GM19452 (cell line): Measurements from ENCODE around the gene CFL1.
"Not testable (repeated sequence)": the region's sequence is repeated elsewhere in the genome, so short reads cannot be mapped to it uniquely, and the experiment has no call there.

Experiments used
- ATAC-seq: cut with Tn5 transposase; IDR thresholded peaks from one replicate; pipeline ENCODE4 v1.9.1; 2021; ENCODE audit not compliant: unreplicated experiment

Gene CFL1

DNA sequence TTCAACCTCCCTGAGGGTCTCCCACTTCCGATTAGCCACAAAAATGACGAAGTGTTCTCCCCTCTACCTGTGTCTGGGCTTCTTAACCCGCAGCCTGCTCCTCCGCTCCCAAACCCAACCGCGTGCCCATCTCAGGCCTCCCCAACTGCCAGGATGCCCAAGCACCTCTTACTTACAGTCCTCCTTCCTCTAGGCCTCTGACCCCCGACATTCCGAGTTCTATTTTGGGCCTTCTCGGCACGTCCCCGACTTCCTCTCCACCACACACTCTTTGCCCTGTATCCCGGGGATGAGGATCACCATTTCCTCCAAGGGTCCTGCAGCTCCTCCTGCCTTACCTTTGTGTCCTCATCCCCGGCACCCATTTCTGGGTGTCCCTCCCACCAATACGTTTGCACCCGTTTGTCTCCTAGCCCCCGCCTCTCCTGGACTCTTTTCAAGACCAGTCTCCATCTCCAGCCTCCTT lies 1.9 kb upstream of the CFL1 start:
- ATAC-seq = no peak

DNA sequence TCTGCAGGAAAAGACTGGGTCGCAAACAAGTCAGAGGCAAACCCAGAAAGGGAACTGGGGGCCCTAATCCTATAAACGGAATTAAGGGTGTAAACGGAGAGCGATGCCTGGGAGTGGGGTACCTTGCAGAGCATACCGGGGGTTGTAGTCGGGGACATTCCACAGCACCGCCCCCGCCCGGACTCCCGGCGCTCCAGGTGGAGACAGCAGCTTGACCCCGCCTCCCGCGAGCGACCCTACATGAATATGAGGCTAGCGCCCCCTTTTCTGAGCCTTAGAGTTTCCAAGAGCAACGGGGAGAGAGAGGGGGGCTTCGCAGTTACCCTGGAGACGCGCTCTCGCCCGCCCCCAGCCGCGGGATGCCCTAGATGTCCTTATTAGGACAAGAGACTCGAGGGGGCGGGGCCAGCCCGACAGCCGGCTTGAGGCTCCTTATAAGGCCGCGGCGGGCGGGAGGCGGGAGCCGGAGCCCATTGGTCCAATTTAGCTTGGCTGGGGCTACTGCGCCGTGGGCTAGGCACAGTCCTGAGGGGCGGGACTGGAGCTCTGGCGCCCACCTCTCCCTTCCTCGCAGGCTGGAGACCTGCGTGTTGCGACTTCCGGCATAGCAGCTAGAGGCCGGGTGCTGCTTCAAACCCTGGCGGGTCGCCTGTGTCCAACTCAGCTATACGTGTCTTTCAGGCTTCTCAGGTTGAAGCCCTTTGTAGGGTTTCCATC lies 1.3 kb upstream of the CFL1 start:
- peak; percentile 50 for ATAC-seq

DNA sequence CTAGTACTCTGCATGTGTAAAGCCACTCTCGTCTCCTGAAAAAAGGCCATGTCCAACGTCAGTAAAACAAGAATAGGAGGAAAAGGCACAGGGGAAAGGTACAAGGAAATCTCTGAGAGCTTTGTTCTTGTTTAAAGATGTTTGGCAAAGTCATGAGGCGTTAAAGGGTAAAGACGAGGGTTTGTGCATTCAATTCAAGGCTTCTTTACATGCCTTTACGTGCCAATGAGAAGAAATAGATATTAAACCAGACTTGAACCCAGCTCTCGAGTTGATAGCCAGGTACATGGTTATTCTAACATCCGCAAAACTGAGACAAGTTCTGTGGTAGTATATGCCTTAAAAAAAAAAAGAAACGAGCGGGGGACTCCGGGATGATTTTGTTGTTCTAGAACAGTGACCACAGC lies 704 bp upstream of the CFL1 start:
- ATAC-seq = no peak

DNA sequence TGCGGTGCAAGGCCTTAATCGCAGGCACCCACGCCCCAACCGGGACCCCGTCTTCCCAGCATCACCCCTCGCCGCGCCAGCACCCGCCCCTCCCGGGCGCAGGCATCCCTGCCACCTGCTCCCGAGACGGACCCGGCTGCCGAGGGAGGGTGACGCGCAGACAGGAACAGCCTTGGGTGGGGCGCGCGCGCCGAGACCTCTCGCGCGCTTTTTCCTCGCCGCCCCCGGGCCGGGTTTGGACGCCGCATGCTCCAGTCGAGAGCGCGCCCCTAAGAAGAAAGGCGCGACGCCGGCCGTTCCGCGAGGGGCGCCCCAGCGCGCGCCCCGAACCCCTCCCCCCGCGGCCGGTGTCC lies 504 bp downstream of the CFL1 start:
- peak; percentile 0 for ATAC-seq

DNA sequence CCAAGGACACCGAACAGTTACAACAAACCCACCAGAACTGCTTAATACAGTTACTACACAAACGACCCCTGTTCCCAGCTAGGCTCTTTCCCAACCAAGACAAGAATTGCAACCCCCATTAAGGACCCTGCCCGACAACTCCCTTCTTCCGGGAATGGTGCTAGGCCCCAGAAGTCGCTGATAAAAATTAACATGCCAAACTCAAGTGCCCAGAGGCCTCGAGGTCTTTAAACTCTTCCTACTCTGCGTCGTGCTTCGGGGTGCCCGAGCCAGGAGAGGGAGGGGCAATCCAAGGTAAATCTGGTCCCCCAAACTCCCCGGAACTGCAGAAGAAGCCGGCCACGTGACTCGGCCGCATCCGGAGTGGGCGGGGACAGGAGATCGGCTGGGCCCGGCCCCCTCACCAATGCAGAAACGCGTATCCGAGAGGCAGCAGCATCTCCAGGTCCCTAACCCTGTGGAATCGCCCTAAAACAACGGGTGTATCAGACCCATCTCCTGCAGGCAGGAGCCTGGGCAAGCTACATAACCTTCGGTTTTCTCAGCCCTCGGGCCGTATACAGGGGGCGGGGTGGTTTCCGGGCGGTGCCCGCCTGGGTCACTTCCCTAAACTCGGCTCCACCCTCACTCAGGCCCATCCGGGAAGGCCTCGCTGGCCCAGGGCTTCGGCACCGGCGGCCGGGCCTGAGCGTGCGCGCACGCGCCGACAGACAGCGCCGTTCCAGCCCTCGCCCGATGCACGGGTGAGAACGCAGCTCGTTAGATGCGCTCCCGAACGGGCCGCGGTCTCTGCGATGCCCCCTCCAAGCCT lies 1.1 kb downstream of the CFL1 start:
- peak; percentile 27 for ATAC-seq

DNA sequence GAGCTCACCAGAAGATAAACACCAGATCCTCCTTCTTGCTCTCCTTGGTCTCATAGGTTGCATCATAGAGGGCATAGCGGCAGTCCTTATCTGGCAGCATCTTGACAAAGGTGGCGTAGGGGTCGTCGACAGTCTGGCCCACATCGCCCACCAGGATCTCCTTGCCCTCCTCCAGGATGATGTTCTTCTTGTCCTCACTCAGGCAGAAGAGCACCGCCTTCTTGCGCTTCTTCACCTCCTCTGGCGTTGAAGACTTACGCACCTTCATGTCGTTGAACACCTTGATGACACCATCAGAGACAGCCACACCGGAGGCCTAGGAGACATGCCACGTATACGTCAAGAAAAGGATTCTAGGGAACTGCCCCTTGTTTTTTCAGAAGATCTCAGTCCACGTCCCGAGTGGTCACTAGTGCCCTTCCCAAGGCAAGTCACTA lies 2.0 kb downstream of the CFL1 start:
- no peak for ATAC-seq

DNA sequence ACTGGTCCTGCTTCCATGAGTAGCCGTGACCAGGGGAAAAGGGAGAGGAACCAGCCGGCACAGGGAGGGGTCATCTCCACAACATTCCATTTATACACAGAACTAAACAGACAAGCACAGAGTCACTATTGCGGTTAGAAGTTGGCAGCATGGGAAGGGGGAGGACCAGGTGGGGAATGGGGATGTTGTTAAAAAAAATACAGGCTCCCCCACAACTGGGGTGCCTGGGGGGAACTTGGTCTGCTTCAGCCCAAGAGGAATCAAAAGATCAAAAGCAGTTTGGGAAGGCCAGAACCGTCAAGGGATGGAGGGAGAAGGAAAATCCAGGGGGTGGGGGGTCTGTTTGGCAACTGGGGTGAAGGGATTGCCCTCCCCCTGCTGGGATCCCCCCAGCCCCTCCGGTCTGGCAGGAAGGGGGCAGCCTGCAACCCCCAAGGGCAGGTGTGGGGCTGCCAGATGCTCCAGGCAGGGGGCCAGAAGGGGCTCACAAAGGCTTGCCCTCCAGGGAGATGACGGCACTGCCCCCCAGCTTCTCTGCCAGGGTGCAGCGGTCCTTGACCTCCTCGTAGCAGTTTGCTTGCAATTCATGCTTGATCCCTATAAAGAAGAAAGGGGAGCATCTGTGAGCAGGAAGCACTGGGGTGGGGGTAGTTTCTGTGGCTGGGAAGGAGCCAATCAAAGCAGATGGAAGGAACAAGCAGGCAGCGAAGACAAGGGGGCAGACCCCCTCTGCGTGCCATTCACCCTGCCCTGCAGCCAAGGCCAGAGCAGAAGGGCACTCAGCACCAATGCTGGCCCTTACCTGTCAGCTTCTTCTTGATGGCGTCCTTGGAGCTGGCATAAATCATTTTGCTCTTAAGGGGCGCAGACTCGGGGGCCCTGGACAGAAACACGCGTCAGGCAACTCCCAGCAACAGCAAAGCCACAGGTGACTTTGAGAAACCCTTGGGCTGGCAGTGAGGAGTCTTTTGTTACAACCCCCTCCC lies 2.8 kb downstream of the CFL1 start:
- no peak for ATAC-seq

DNA sequence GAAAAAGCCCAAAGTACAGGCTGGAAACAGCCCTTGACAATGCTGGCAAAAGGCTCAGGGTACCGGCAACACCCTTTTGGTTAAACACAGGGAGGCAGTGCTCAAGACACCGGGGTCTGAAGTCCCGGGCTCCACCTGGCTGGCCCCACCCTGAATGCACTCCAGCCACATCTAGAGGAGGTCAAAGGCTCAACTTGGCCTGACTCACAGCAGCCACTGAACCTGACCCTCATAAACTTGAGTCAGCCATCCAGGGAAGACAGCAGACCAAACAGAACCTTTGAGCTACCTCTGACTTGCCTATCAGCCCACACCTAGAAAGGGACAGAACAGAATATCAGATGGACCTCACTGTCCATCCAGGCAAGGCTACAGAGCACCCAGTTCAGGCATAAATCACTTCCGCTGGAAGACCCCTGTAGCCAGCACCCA lies 3.8 kb downstream of the CFL1 start:
- no peak for ATAC-seq

DNA sequence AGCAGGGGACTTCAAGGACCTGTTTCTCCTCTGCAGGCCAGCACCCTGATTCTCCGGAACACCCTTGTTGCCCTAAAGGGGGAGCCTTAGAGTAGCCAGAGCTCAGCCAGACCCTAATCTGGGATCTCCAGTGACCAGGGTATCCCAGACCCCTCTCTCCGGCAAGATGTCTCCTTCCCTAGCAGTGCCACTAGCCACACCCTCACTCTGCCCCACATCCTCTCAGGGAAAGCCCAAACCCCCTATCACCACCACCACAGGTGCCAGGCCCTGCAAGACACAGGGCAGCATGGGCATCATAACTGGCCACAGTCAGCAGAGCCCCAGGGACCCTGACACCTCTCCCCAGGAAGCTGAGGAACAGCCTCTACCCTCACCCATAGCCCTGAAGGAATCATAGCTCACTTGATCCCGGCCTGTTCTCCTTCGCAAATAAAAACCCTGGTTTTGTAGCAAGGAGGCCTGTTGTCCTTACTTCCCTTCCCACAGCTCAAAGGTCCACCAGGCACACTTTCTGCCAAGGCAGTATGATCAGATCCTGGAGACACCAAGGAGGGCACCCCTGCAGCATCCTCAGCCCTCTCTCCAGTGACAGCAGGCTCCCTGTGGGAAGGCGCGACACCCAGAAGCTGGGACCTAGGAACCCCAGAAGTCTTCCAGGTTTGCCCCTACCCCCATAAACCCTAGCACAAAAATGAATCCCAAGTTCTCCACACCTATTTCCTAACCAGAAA lies 4.6 kb downstream of the CFL1 start:
- ATAC-seq = no peak

DNA sequence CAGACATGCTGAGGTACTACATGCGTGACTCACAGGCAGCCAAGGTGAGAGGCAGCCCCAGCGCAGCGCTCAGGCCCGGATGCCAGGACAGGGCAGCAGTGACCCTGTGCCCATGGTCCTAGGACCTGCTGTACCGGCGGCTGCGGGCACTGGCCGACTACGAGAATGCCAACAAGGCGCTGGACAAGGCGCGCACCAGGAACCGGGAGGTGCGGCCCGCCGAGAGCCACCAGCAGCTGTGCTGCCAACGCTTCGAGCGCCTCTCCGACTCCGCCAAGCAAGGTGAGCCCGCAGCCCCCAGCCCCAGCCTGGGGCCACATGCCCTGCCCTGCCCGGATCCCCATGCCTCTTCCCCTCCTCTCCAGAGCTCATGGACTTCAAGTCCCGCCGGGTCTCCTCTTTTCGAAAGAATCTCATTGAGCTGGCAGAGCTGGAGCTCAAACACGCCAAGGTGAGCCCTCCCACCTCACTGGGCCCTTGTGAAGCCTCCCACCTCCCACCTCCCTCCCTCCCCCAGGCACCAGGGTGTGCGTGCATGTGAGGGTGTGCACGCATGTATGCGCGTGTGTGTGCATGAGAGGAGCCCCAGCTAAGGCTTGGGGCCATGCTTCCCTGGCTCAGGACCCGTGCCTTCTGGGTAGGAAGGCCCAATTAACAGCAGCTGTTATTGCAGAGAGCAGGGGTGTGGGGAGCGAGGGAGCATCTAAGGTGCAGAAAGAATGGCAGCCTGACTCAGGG lies 5.3 kb downstream of the CFL1 start:
- no peak for ATAC-seq

DNA sequence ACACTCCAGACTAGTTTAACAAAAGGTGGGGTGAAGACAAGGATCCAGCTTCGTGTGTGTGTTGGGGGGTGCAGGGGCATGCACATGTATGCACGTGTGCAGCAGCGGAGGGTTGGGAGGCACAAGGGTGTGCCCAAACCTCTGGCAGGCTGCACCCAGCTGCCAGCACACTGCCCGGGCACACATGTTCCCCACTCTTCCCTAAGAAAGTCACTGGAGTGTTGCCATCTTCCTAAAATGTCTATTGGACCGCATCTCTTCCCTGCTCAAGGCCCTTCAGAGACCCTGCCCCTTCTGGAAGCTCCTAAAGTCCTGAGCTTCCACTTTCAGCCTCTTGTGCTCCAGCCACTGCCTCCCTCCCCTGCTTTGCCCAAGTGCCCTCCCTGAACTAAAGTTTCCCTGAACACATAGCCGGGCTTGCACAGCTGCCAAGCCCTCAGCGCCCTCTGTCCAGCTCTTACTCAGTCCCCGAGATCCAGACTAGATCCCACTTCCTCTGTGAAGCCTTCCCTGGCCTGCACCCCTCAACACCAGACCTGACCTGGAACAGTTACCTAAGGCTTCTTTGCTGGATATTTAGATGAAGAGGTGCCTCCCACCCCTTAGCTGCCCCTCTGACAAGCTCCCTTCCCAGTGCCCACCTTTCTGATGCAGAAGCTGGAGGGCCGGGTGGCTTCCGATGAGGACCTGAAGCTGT lies 6.0 kb downstream of the CFL1 start:
- ATAC-seq = no peak

DNA sequence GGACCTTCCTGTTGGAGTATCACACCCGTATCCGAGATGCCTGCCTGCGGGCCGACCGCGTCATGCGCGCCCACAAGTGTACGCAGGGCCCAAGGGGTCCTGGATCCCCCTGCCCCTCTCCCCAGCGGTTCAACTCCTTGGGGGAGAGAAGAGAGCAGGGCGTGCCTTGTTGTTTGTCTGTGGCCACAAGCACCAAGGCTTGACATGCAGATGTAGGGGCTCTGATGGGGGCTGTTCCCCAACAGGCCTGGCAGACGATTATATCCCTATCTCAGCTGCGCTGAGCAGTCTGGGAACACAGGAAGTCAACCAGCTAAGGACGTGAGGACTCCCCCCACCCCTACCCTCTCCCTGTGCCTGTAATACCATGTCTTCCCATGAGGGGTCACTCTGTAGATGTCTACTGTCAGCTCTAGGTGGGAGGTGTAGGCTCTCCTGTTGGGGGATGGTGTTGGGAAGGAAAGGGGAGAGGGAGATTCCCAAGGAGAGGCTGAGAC lies 6.8 kb downstream of the CFL1 start:
- no peak for ATAC-seq

DNA sequence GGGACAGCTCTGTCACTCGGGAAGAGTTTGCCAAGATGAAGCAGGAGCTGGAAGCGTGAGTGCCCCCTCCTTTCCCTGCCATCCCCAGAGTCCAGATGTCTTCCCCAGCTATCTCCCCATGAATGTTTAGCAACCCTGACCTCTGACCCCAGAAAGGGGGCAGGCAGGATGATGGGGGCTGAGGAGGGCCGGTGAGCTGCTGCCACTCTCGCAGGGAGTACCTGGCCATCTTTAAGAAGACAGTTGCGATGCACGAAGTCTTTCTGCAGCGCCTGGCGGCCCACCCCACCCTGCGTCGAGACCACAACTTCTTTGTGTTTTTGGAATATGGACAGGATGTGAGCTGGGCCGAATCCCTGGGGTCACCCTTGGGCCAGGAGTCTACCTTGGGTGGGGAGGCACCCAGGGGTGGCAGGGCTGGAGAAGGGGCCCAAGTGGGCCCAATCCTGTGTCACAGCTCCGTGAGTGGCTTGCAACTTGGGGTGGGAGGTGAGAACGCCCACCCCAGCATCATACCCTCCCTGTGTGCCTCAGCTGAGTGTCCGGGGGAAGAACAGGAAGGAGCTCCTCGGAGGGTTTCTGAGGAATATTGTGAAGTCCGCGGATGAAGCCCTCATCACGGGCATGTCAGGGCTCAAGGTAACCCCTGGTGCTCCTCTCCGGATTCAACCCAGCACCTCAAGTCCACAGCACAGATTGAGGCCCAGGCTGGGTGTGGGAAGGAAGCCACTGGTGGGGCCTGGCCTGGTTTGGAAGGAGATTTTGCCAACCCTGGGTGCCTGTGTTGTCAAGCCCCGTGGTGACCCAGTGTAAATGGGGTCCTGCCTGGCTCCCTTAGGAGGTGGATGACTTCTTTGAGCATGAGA lies 7.5 kb downstream of the CFL1 start:
- ATAC-seq = no peak

DNA sequence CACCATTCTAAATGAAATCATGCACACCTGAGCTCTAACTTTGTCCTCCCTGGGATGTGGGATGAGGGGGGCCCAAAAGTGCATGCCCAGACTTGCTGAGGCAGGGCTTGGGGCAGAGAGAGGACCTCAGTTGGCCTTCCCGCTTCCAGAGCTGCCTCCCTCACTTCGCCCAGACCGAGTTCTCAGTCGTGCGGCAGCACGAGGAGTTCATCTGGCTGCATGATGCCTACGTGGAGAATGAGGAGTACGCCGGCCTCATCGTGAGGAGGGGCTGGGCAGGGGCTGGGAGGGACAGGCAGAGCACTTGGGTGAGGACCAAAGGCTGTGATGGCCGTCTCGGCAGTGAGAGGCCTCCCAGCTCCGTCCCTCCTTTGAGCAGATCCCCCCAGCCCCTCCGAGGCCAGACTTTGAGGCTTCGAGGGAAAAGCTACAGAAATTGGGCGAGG lies 8.2 kb downstream of the CFL1 start:
- no peak for ATAC-seq

DNA sequence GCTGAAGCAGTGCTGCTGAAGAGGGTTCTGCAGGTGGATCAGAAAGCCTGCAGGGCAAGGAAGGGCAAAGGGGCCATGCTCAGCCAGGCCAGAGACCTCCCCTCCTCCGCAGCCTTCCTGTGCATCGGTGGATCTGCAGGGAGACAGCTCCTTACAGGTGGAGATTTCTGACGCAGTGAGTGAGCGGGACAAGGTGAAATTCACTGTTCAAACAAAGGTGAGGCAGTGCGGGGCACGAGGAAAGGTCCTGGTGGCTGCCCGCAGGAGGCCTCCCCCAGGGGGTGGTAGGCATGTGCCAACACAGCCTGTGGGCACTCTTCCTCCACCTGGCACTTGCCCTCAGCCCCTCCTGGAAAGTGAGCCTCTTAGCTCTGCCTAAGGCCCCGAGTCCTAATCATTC lies 8.6 kb downstream of the CFL1 start:
- no peak for ATAC-seq

DNA sequence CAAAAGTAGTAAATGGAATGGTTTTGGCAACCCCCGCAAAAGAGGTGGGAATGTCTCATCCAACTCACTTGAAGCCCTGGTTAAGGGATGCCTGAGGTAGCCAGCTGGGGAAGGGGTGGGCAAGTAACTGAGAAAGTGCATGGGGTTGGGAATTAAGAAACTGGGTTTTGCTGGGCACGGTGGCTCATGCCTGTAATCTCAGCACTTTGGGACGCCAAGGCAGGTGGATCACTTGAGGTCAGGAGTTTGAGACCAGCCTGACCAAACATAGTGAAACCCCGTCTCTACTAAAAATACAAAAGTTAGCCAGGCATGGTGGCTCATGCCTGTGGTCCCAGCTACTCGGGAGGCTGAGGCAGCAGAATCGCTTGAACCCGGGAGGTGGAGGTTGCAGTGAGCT lies 9.3 kb downstream of the CFL1 start:
- not testable (repeated sequence) for ATAC-seq

DNA sequence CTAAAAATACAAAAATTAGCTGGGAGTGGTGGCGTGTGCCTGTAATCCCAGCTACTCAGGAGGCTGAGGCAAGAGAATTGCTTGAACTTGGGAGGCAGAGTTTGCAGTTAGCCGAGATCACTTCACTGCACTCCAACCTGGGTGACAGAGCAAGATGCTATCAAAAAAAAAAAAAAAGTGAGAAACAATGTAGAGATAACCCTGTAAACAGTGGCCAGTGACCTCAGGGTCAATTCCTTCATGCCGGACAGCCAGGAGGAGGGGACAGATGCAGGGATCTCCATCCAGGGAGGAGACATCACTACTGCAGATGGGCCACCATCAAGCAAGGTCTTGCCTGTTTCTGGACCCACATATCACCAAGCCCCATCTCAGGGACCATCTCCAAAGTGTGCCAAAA lies 10.2 kb downstream of the CFL1 start:
- no peak for ATAC-seq

DNA sequence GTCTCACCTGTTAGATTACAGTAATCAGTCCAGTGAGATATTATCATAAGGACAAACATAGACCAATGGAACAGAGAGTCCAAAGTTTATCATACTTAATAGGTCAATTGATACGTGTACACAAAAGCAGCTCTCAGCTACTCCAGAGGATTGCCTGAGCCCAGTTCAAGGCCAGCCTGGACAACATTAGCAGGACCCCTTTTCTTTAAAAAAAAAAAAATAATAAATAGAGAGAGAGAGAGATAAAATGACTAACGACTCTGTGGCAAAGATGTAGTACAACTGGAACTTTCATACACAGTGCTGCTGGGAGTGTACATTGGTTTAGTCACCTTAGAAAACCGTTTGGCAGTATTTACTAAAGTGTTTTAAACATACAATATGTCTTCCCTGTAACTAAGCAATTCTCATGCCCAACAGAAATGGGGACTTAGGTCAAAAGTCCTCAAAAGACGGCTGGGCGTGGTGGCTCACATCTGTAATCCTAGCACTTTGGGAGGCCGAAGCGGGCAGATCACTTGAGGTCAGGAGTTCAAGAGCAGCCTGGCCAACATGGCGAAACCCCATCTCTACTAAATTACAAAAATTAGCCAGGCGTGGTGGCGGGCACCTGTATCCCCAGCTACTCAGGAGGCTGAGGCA lies 13.6 kb downstream of the CFL1 start:
- no peak for ATAC-seq
